GM23338 (cell line): ENCODE results near the gene SYT7. TPM values are rescaled to one million over a fixed set of nuclear protein-coding genes. Genes with fewer than 3 reads are reported as not detected.

ENCODE experiments used
- ATAC-seq: fragments of 200-7000 bp; cut with Tn5 transposase; 3 replicates; pipeline ENCODE4 v1.9.1; 2020
- DNase-seq: peaks from one replicate; pipeline ENCODE4 v3.0.0-alpha.2; 2015; ENCODE audit warnings: low spot score
- H2AFZ ChIP-seq: fragments of 200-600 bp; sonication (generic); 2 replicates; pipeline ENCODE4 v1.8.0; 2016; ENCODE audit warnings: antibody characterized with exemption, mild to moderate bottlenecking, moderate library complexity
- H3F3A ChIP-seq: fragments of 200-600 bp; sonication (generic); replicated peaks from 2 replicates; pipeline ENCODE4 v1.8.0; 2017; ENCODE audit warnings: antibody characterized with exemption, mixed run types, low read depth
- H3K27ac ChIP-seq: fragments of 200-600 bp; sonication (generic); 2 replicates; pipeline ENCODE4 v1.6.1; 2016; ENCODE audit warnings: low read depth
- H3K27me3 ChIP-seq: fragments of 200-600 bp; sonication (generic); 2 replicates; pipeline ENCODE4 v1.8.0; 2016; ENCODE audit warnings: mild to moderate bottlenecking, mixed run types, moderate library complexity; ENCODE audit not compliant: insufficient read depth
- H3K36me3 ChIP-seq: fragments of 200-600 bp; sonication (generic); 2 replicates; pipeline ENCODE4 v1.8.0; 2016; ENCODE audit warnings: mild to moderate bottlenecking; ENCODE audit not compliant: insufficient read depth
- H3K4me1 ChIP-seq: fragments of 200-600 bp; sonication (generic); 2 replicates; pipeline ENCODE4 v1.8.0; 2016; ENCODE audit warnings: mild to moderate bottlenecking, moderate library complexity; ENCODE audit not compliant: insufficient read depth
- H3K4me2 ChIP-seq: fragments of 200-600 bp; sonication (generic); 2 replicates; pipeline ENCODE4 v1.7.1; 2017; ENCODE audit warnings: mixed run types
- H3K4me3 ChIP-seq: fragments of 200-600 bp; sonication (generic); 2 replicates; pipeline ENCODE4 v1.6.1; 2016; ENCODE audit warnings: mixed run types
- H3K79me2 ChIP-seq: fragments of 200-600 bp; sonication (generic); replicated peaks from 2 replicates; pipeline ENCODE4 v1.8.0; 2017; ENCODE audit warnings: mild to moderate bottlenecking; ENCODE audit not compliant: insufficient read depth
- H3K9me2 ChIP-seq: fragments of 200-600 bp; sonication (generic); 2 replicates; pipeline ENCODE4 v1.8.0; 2017; ENCODE audit not compliant: insufficient read depth
- H4K20me1 ChIP-seq: fragments of 200-600 bp; sonication (generic); replicated peaks from 2 replicates; pipeline ENCODE4 v1.8.0; 2017; ENCODE audit warnings: mild to moderate bottlenecking; ENCODE audit not compliant: insufficient read depth
- H3K27ac Mint-ChIP-seq: 2 replicates; pipeline ENCODE4 v1.8.0; 2020; ENCODE audit warnings: inconsistent platforms, mild to moderate bottlenecking, moderate library complexity, mixed read lengths
- H3K27me3 Mint-ChIP-seq: 3 replicates; pipeline ENCODE4 v1.8.0; 2022; ENCODE audit warnings: low read depth, mild to moderate bottlenecking, moderate library complexity, mixed read lengths, inconsistent platforms; ENCODE audit not compliant: insufficient read depth, poor library complexity
- H3K36me3 Mint-ChIP-seq: 3 replicates; pipeline ENCODE4 v1.8.0; 2021; ENCODE audit warnings: low read depth, mild to moderate bottlenecking, inconsistent platforms, moderate library complexity, mixed read lengths
- H3K4me1 Mint-ChIP-seq: 3 replicates; pipeline ENCODE4 v1.8.0; 2020; ENCODE audit warnings: mild to moderate bottlenecking, inconsistent platforms, mixed read lengths
- H3K4me3 Mint-ChIP-seq: 3 replicates; pipeline ENCODE4 v1.8.0; 2021; ENCODE audit warnings: moderate library complexity, mild to moderate bottlenecking, inconsistent platforms, mixed read lengths
- H3K9me3 Mint-ChIP-seq: 3 replicates; pipeline ENCODE4 v1.8.0; 2020; ENCODE audit warnings: moderate library complexity, mild to moderate bottlenecking, inconsistent platforms, mixed read lengths
- CREB1 ChIP-seq: fragments of 250-450 bp; sonication (Bioruptor Pico); IDR thresholded peaks from 2 replicates; pipeline ENCODE4 v1.5.0; 2020; ENCODE audit warnings: low read depth, mild to moderate bottlenecking, moderate library complexity
- EZH2 ChIP-seq: fragments of 200-600 bp; sonication (generic); IDR thresholded peaks from one replicate; pipeline ENCODE4 v1.8.0; 2017; ENCODE audit warnings: antibody characterized with exemption, mild to moderate bottlenecking, low read depth; ENCODE audit not compliant: unreplicated experiment
- EZH2phosphoT487 ChIP-seq: fragments of 200-600 bp; sonication (generic); IDR thresholded peaks from one replicate; pipeline ENCODE4 v1.8.1; 2018; ENCODE audit warnings: antibody characterized with exemption; ENCODE audit not compliant: unreplicated experiment
- JUNB ChIP-seq: IDR thresholded peaks from one replicate; pipeline ENCODE4 v1.6.1; 2016; ENCODE audit warnings: antibody characterized with exemption; ENCODE audit not compliant: unreplicated experiment
- NANOG ChIP-seq: IDR thresholded peaks from 2 replicates; pipeline ENCODE4 v1.6.1; 2016; ENCODE audit warnings: antibody characterized with exemption, borderline replicate concordance
- POLR2AphosphoS5 ChIP-seq: IDR thresholded peaks from 2 replicates; pipeline ENCODE4 v1.6.1; 2016; ENCODE audit warnings: antibody characterized with exemption, low read depth
- REST ChIP-seq: IDR thresholded peaks from one replicate; pipeline ENCODE4 v1.6.1; 2018; ENCODE audit warnings: antibody characterized with exemption; ENCODE audit not compliant: unreplicated experiment
- STAT1 ChIP-seq: IDR thresholded peaks from one replicate; pipeline ENCODE4 v1.6.1; 2016; ENCODE audit warnings: antibody characterized with exemption; ENCODE audit not compliant: unreplicated experiment
- ZNF114 ChIP-seq: fragments of 250-450 bp; sonication (Bioruptor Pico); IDR thresholded peaks from 2 replicates; pipeline ENCODE4 v1.5.0; 2020; ENCODE audit warnings: mild to moderate bottlenecking, moderate library complexity
- polyA plus RNA-seq: library from polyadenylated mRNA; unstranded; fragments of >200 nt; fragmentation: Nextera tagmentation; extraction: Ambion mirVana; gene quantifications from 2 replicates; pipeline ENCODE4 v1.2.1, GENCODE V29; 2016
- total RNA-seq: library from RNA; depleted of rRNA; stranded (reverse); fragments of >200 nt; shearing (Covaris generic); gene quantifications from 2 replicates; pipeline ENCODE4 v1.2.3, GENCODE V29; 2014
- TF ChIP-seq, protein P1 (sequence below): fragments of 250-450 bp; sonication (Bioruptor Pico); IDR thresholded peaks from 2 replicates; pipeline ENCODE4 v1.5.0; 2020; ENCODE audit warnings: mild to moderate bottlenecking, moderate library complexity
- TF ChIP-seq, protein P2 (sequence below), 2 experiments: fragments of 200-600 bp in 1 of 2; sonication (generic) in 1 of 2; conservative IDR thresholded peaks; 2 replicates each; pipeline versions ENCODE4 v1.5.1 to v1.6.1; 2016 to 2017; ENCODE audit warnings: antibody characterized with exemption in 2 of 2, low read depth in 2 of 2, mild to moderate bottlenecking in 2 of 2, moderate library complexity in 1 of 2

SYT7 gene
- total and polyA plus RNA-seq, 2 experiments from 2014 or later, result 1.6 to 10.3 TPM

- peaks cover 58% of the 10 kb centered on the region for H3K4me1 Mint-ChIP-seq
- no peaks in the 10 kb centered on the region; the same call in 2 of the 3 replicates for H3K36me3 Mint-ChIP-seq
- no peaks in the 10 kb centered on the region for H3K79me2 ChIP-seq
- H3K9me3 Mint-ChIP-seq, result no peaks in the 10 kb centered on the region
- no peaks in the 10 kb centered on the region for H3K27me3 ChIP-seq
- H3K4me1 ChIP-seq, result peaks cover 21% of the 10 kb centered on the region
- H3K27ac ChIP-seq, result no peak overlapping the region
- no peak overlapping the region for H3K4me3 Mint-ChIP-seq
- DNase-seq, result no peak
- H3K36me3 ChIP-seq, result no peaks in the 10 kb centered on the region
- H2AFZ ChIP-seq, result no peak overlapping the region
- peaks cover 14% of the 10 kb centered on the region for H3K27me3 Mint-ChIP-seq
- no peak overlapping the region for H3K4me3 ChIP-seq
- no peak overlapping the region for H3K4me2 ChIP-seq
- peaks cover 13% of the 10 kb centered on the region for H3K9me2 ChIP-seq
- no peak overlapping the region for H3K27ac Mint-ChIP-seq
- ATAC-seq, result peak; percentile 15
- TF ChIP-seq NANOG, result no peak
- TF ChIP-seq CREB1, result no peak
- no peak for TF ChIP-seq STAT1
- TF ChIP-seq POLR2AphosphoS5, result no peak
- TF ChIP-seq EZH2phosphoT487, result no peak
- no peak for TF ChIP-seq EZH2
- H3F3A ChIP-seq, result 0 out of 2 replicates have a peak, but pooled peaks cover 3% of the 10 kb centered on the region
- H4K20me1 ChIP-seq, result no peaks in the 10 kb centered on the region
Observed at GRCh38 chr11:61542705-61543104, 38.2 kb downstream of the SYT7 start.

DNA sequence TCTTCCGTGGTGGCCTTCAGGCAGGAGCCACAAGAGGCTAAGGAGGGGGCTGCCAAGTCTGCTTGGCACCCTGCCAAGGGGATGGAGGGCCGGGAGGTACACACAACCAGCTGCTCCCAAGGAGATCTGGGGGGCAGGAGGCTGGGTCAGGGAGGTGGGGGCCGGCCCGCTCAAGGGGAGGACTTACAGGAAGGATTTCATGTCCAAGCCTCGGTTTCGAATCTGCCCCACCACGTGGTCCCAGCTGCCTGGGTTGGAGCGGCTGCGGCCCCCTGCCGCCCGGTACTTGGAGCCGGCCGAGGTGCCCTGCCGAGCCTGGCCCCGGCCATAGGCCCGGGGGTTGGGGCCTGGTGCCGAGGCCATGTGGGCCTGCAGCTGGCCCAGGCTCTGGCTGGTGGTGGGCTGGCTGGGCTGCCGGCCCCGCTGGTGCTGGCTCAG, 38.8 kb downstream of the SYT7 start:
- Histone ChIP-seq H3K4me2 (peak overlapping the region; percentile 70; the same call in 1 of the 2 replicates), H2AFZ (no peak overlapping the region), H4K20me1 (no peaks in the 10 kb centered on the region), H3K4me1 (peaks cover 21% of the 10 kb centered on the region), H3K4me3 (no peak overlapping the region), H3K36me3 (no peaks in the 10 kb centered on the region), H3K9me2 (peaks cover 13% of the 10 kb centered on the region), H3K27ac (no peak overlapping the region), H3K27me3 (no peaks in the 10 kb centered on the region), H3K79me2 (no peaks in the 10 kb centered on the region), H3F3A (0 out of 2 replicates have a peak, but pooled peaks cover 3% of the 10 kb centered on the region)
- ATAC-seq (peak; percentile 61), DNase-seq (no peak)
- Mint-ChIP-seq H3K4me1 (peaks cover 55% of the 10 kb centered on the region), H3K4me3 (no peak overlapping the region; the same call in 2 of the 3 replicates), H3K36me3 (no peaks in the 10 kb centered on the region; the same call in 2 of the 3 replicates), H3K27ac (no peak overlapping the region), H3K9me3 (no peaks in the 10 kb centered on the region), H3K27me3 (peaks cover 14% of the 10 kb centered on the region)
- TF ChIP-seq EZH2phosphoT487, result no peak
- TF ChIP-seq, protein P1, sequence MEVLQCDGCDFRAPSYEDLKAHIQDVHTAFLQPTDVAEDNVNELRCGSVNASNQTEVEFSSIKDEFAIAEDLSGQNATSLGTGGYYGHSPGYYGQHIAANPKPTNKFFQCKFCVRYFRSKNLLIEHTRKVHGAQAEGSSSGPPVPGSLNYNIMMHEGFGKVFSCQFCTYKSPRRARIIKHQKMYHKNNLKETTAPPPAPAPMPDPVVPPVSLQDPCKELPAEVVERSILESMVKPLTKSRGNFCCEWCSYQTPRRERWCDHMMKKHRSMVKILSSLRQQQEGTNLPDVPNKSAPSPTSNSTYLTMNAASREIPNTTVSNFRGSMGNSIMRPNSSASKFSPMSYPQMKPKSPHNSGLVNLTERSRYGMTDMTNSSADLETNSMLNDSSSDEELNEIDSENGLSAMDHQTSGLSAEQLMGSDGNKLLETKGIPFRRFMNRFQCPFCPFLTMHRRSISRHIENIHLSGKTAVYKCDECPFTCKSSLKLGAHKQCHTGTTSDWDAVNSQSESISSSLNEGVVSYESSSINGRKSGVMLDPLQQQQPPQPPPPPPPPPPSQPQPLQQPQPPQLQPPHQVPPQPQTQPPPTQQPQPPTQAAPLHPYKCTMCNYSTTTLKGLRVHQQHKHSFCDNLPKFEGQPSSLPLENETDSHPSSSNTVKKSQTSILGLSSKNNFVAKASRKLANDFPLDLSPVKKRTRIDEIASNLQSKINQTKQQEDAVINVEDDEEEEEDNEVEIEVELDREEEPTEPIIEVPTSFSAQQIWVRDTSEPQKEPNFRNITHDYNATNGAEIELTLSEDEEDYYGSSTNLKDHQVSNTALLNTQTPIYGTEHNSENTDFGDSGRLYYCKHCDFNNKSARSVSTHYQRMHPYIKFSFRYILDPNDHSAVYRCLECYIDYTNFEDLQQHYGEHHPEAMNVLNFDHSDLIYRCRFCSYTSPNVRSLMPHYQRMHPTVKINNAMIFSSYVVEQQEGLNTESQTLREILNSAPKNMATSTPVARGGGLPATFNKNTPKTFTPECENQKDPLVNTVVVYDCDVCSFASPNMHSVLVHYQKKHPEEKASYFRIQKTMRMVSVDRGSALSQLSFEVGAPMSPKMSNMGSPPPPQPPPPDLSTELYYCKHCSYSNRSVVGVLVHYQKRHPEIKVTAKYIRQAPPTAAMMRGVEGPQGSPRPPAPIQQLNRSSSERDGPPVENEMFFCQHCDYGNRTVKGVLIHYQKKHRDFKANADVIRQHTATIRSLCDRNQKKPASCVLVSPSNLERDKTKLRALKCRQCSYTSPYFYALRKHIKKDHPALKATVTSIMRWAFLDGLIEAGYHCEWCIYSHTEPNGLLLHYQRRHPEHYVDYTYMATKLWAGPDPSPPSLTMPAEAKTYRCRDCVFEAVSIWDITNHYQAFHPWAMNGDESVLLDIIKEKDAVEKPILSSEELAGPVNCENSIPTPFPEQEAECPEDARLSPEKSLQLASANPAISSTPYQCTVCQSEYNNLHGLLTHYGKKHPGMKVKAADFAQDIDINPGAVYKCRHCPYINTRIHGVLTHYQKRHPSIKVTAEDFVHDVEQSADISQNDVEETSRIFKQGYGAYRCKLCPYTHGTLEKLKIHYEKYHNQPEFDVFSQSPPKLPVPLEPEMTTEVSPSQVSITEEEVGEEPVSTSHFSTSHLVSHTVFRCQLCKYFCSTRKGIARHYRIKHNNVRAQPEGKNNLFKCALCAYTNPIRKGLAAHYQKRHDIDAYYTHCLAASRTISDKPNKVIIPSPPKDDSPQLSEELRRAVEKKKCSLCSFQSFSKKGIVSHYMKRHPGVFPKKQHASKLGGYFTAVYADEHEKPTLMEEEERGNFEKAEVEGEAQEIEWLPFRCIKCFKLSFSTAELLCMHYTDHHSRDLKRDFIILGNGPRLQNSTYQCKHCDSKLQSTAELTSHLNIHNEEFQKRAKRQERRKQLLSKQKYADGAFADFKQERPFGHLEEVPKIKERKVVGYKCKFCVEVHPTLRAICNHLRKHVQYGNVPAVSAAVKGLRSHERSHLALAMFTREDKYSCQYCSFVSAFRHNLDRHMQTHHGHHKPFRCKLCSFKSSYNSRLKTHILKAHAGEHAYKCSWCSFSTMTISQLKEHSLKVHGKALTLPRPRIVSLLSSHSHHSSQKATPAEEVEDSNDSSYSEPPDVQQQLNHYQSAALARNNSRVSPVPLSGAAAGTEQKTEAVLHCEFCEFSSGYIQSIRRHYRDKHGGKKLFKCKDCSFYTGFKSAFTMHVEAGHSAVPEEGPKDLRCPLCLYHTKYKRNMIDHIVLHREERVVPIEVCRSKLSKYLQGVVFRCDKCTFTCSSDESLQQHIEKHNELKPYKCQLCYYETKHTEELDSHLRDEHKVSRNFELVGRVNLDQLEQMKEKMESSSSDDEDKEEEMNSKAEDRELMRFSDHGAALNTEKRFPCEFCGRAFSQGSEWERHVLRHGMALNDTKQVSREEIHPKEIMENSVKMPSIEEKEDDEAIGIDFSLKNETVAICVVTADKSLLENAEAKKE (CRISPR knock-in tag), result no peak
- TF ChIP-seq, protein P2, sequence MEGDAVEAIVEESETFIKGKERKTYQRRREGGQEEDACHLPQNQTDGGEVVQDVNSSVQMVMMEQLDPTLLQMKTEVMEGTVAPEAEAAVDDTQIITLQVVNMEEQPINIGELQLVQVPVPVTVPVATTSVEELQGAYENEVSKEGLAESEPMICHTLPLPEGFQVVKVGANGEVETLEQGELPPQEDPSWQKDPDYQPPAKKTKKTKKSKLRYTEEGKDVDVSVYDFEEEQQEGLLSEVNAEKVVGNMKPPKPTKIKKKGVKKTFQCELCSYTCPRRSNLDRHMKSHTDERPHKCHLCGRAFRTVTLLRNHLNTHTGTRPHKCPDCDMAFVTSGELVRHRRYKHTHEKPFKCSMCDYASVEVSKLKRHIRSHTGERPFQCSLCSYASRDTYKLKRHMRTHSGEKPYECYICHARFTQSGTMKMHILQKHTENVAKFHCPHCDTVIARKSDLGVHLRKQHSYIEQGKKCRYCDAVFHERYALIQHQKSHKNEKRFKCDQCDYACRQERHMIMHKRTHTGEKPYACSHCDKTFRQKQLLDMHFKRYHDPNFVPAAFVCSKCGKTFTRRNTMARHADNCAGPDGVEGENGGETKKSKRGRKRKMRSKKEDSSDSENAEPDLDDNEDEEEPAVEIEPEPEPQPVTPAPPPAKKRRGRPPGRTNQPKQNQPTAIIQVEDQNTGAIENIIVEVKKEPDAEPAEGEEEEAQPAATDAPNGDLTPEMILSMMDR (conservative IDR thresholded peaks at IDR 0.05; ENCODE audit: low read depth in 2 of 2), result no peak
- no peak for TF ChIP-seq REST
- TF ChIP-seq POLR2AphosphoS5, result no peak
- TF ChIP-seq JUNB, result no peak
- TF ChIP-seq ZNF114, result no peak
- no peak for TF ChIP-seq NANOG
- no peak for TF ChIP-seq STAT1
